Transverse colon (tissue), 4 donors: ENCODE results near the gene KMT2D. TPM values are rescaled to one million over a fixed set of nuclear protein-coding genes. Genes with fewer than 3 reads are reported as not detected.

ENCODE experiments used
- DNase-seq: peaks from one replicate; pipeline ENCODE4 v3.0.0-alpha.2; 2019
- H3K27ac ChIP-seq, 4 donors: fragments of 200-600 bp; sonication (generic); 2 replicates each; pipeline ENCODE4 v1.5.1; 2016 to 2018; ENCODE audit warnings: inconsistent platforms in 4 of 4
- H3K27me3 ChIP-seq: fragments of 200-600 bp; sonication (generic); 2 replicates; pipeline ENCODE4 v1.5.1; 2017; ENCODE audit warnings: inconsistent platforms
- H3K36me3 ChIP-seq, 4 donors: fragments of 200-600 bp; sonication (generic); 2 replicates each; pipeline ENCODE4 v1.5.1; 2017 to 2019; ENCODE audit warnings: inconsistent platforms in 4 of 4
- H3K4me1 ChIP-seq, 4 donors: fragments of 200-600 bp; sonication (generic); 2 replicates each; pipeline ENCODE4 v1.5.1; 2017 to 2020; ENCODE audit warnings: inconsistent platforms in 4 of 4
- H3K4me3 ChIP-seq, 4 donors: fragments of 200-600 bp; sonication (generic); 1 replicate in 1 of 4; 2 replicates in 3 of 4; pipeline versions ENCODE4 v1.5.1 to v1.6.1; 2017 to 2019; ENCODE audit warnings: inconsistent platforms in 4 of 4
- H3K9me3 ChIP-seq, 2 donors: fragments of 200-600 bp; sonication (generic); 2 replicates each; pipeline ENCODE4 v1.5.1; 2017 to 2019; ENCODE audit warnings: inconsistent platforms in 2 of 2
- CTCF ChIP-seq, 5 experiments: fragments of 200-600 bp in 3 of 5; fragments of 450-650 bp in 2 of 5; sonication (generic) in 3 of 5; IDR thresholded peaks; 1 replicate in 2 of 5; 2 replicates in 3 of 5; pipeline ENCODE4 v1.5.1; 2016 to 2017; ENCODE audit warnings: antibody characterized with exemption in 5 of 5, inconsistent platforms in 3 of 5, mild to moderate bottlenecking in 2 of 5, moderate library complexity in 1 of 5
- EP300 ChIP-seq: sonication (generic); formaldehyde crosslinking; IDR thresholded peaks from one replicate; pipeline ENCODE4 v1.6.1; 2017; ENCODE audit warnings: antibody characterized with exemption, low read depth
- POLR2A ChIP-seq: fragments of 450-650 bp; IDR thresholded peaks from one replicate; pipeline ENCODE4 v1.6.1; 2016; ENCODE audit warnings: antibody characterized with exemption, mild to moderate bottlenecking, moderate library complexity
- POLR2AphosphoS5 ChIP-seq, 3 donors: sonication (generic); formaldehyde crosslinking; IDR thresholded peaks; one replicate each; pipeline ENCODE4 v1.6.1; 2016; ENCODE audit warnings: antibody characterized with exemption in 3 of 3
- WGBS, 2 donors: methylation state at CpG; one replicate each; pipeline ENCODE4 v1.1.5; 2018; ENCODE audit warnings: low coverage in 1 of 2; 5-methylcytosine and 5-hydroxymethylcytosine counted together
- in situ Hi-C, 4 donors: fragments of 200-750 bp; cut with MboI; loops; one replicate each; pipeline versions ENCODE4 v1.15.0 to v1.15.1; 2017; ENCODE audit warnings: low sequenced_read_pairs in 3 of 4, low pct_ligation_motif_present in 1 of 4, low pct_unique_long_range_greater_than_20kb in 1 of 4
- intact Hi-C: fragments of 100-400 bp; cut with DNase I; formaldehyde crosslinking; loops from one replicate; pipeline ENCODE4 v1.15.1; 2023; ENCODE audit warnings: low total_unique reads
- total RNA-seq, 4 donors: library from RNA; depleted of rRNA; stranded (reverse); fragments of >200 nt; gene quantifications; one replicate each; pipeline ENCODE4 v1.1.0, GENCODE V29; 2016

The KMT2D gene
- total RNA-seq, 4 donors from 2014 or later: 50.0 to 351 (median 78.0) TPM

GRCh38 chr12:49046129-49046895, 14.3 kb downstream of the KMT2D start:
- TF ChIP-seq POLR2A: no peak
- no peak for TF ChIP-seq CTCF (IDR thresholded peaks at IDR 0.05)
- TF ChIP-seq EP300: no peak
- no peak for TF ChIP-seq POLR2AphosphoS5 (IDR thresholded peaks at IDR 0.05)
- Histone ChIP-seq H3K27ac (no peak overlapping the region), H3K9me3 (no peaks in the 10 kb centered on the region), H3K36me3 (peaks cover 0 to 90% (median 51%) of the 10 kb centered on the region in 4 donors), H3K27me3 (no peaks in the 10 kb centered on the region), H3K4me1 (no peaks in the 10 kb centered on the region), H3K4me3 (no peak overlapping the region)
- intact Hi-C loops: no loop called here
- WGBS, 2 donors: 93% methylated on average over 12 of the region's 12 CpGs; no CpG with 5 or more reads in 1 of the 2 donors
- in situ Hi-C loops: no loop called here
- no peak for DNase-seq

- intact Hi-C loops: no loop called here
- in situ Hi-C loops: no loop called here
- TF ChIP-seq POLR2AphosphoS5 (IDR thresholded peaks at IDR 0.05) (no peak), CTCF (IDR thresholded peaks at IDR 0.05) (no peak), EP300 (no peak), POLR2A (no peak)
- Histone ChIP-seq H3K27ac (no peak overlapping the region), H3K4me3 (no peak overlapping the region), H3K36me3 (peaks cover 0 to 93% (median 51%) of the 10 kb centered on the region in 4 donors), H3K4me1 (no peaks in the 10 kb centered on the region), H3K27me3 (no peaks in the 10 kb centered on the region), H3K9me3 (no peaks in the 10 kb centered on the region)
- WGBS, 2 donors: 99% methylated on average over 12 of the region's 12 CpGs; no CpG with 5 or more reads in 1 of the 2 donors
- no peak for DNase-seq
Observed at GRCh38 chr12:49044660-49045059, 15.9 kb downstream of the KMT2D start.

DNA sequence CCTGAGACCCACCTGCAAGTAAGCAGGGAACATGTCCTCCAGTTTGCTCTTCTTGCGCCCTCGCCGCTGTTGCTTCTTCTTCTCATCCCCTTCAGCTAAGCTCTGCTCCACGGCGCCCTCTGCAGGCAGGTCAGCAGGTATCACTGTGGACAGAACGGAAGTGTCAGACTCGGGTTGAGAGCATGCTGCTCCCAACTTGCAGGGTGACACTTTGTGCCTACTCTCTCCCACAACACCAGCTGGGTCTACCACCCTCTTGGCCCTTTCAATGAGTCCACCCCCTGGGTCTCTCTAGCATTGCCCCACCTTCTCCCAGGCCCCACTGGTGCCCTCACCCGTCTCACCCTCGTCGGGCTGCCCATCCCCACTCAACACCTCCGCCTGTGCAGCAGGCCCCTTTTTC, 16.7 kb downstream of the KMT2D start:
- WGBS, 2 donors: 57 to 100% methylated on average over 4 to 11 of the region's 11 CpGs

GRCh38 chr12:49043241-49043640, 17.4 kb downstream of the KMT2D start:
- 93% methylated on average over 4 of the region's 4 CpGs; no CpG with 5 or more reads in 1 of the 2 donors for WGBS, 2 donors
- peaks cover 0 to 93% (median 51%) of the 10 kb centered on the region in 4 donors for H3K36me3 ChIP-seq
- in situ Hi-C loops: no loop called here

More for the DNA sequence above, 16.7 kb downstream of the KMT2D start:
- intact Hi-C loops: no loop called here
- peak; percentile 66 for DNase-seq
- TF ChIP-seq EP300: no peak
- peak; percentile 58 to 71 (median 63) for TF ChIP-seq CTCF (IDR thresholded peaks at IDR 0.05)
- Histone ChIP-seq H3K27me3 (no peaks in the 10 kb centered on the region), H3K27ac (no peak overlapping the region), H3K4me1 (no peaks in the 10 kb centered on the region), H3K9me3 (no peaks in the 10 kb centered on the region), H3K4me3 (no peak overlapping the region), H3K36me3 (peaks cover 0 to 93% (median 51%) of the 10 kb centered on the region in 4 donors)
- in situ Hi-C loops: no loop called here

More at GRCh38 chr12:49043241-49043640, 17.4 kb downstream of the KMT2D start:
- DNase-seq: no peak
- H3K4me3 ChIP-seq: no peak overlapping the region
- H3K4me1 ChIP-seq: no peaks in the 10 kb centered on the region
- no peak for TF ChIP-seq POLR2A
- TF ChIP-seq CTCF (IDR thresholded peaks at IDR 0.05): no peak
- TF ChIP-seq EP300: no peak
- no peak for TF ChIP-seq POLR2AphosphoS5 (IDR thresholded peaks at IDR 0.05)
- no peaks in the 10 kb centered on the region for H3K9me3 ChIP-seq
- H3K27ac ChIP-seq: no peak overlapping the region
- intact Hi-C loops: no loop called here
- H3K27me3 ChIP-seq: no peaks in the 10 kb centered on the region
